Measurements from ENCODE around the gene NOTCH4. TPM values are rescaled to one million over a fixed set of nuclear protein-coding genes. Genes with fewer than 3 reads are reported as not detected.

NOTCH4 gene
- total and polyA plus RNA-seq, 9 of the 15 experiments (the other 6 are each of a cell fraction or from before 2014, with no cell fraction given), result 0.24 to 4.3 (median 1.7) TPM

DNA sequence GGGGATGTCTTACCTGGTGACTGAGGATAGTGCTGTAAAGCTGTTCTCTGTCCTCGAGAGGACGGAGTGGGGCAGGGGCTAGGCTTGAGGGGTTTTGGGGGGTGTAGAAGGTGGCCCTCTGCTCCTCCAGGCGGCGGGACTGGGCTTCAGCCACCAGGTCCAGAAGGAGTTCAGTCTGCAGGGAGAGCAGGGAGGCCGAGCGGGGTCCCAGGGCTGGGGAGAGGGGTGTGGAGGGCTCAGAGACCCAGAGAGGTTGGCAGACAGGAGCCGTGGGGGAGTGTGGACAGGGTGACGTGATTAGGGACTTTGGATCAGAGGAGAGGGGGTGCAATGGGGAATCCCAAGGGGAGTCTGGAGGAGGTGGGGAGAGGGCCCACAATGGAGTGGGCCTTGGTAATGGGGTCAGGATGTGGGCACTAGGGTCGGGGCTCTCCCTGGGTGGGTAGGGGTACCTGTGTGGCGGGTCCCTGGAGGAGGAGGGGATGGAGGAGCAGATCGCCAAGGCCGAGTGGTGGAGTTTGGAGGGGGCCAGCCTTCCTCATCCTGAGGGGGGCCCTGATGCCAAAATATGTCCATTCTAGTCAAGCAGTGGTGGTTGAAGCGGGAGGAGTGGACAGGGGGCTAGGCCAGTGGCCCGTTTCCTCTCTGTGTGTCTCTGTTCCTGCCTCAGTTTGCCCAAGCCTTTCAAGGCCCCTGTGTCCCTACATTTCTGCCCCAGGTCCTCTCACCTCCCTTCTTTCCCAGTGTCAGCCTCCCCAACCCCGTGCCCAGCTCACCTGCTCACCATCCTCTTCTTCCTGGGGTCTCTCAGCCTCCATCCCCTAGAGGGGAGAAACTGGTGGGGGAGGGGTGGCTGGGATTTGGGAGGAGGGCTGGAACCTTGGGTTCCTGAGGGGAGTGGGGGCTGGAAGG lies 31.9 kb downstream of the NOTCH4 start (continued):
- TF ChIP-seq PTTG1 (tag; IDR thresholded peaks at IDR 0.05; ENCODE audit: low read depth) (no peak), MTA2 (IDR thresholded peaks at IDR 0.05; ENCODE audit: low read depth) (no peak), NFRKB (IDR thresholded peaks at IDR 0.05; ENCODE audit: low read depth) (peak; percentile 84; the same call in 1 of the 2 replicates), CHD4 (IDR thresholded peaks at IDR 0.05; ENCODE audit: insufficient read depth, insufficient replicate concordance, low read depth, low read length, poor library complexity, severe bottlenecking) (no peak), HNRNPLL (IDR thresholded peaks at IDR 0.05; ENCODE audit: low read depth, low read length, poor library complexity, severe bottlenecking) (no peak), TAF15 (IDR thresholded peaks at IDR 0.05; ENCODE audit: low read depth, low read length) (no peak), ZC3H4 (CRISPR knock-in tag; IDR thresholded peaks at IDR 0.05; ENCODE audit: borderline replicate concordance) (no peak), CHD2 (IDR thresholded peaks at IDR 0.05; ENCODE audit: low read depth, low read length) (no peak), TCFL5 (CRISPR knock-in tag; conservative IDR thresholded peaks at IDR 0.05) (no peak), ZC3H11A (IDR thresholded peaks at IDR 0.05; ENCODE audit: low read depth, low read length) (no peak), CSDE1 (IDR thresholded peaks at IDR 0.05) (no peak)
- TF ChIP-seq, protein P1, sequence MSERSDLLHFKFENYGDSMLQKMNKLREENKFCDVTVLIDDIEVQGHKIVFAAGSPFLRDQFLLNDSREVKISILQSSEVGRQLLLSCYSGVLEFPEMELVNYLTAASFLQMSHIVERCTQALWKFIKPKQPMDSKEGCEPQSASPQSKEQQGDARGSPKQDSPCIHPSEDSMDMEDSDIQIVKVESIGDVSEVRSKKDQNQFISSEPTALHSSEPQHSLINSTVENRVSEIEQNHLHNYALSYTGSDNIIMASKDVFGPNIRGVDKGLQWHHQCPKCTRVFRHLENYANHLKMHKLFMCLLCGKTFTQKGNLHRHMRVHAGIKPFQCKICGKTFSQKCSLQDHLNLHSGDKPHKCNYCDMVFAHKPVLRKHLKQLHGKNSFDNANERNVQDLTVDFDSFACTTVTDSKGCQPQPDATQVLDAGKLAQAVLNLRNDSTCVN (CRISPR knock-in tag; IDR thresholded peaks at IDR 0.05), result 0 out of 2 replicates have a peak, but pooled peaks have one; percentile 38
- TF ChIP-seq, protein P2, sequence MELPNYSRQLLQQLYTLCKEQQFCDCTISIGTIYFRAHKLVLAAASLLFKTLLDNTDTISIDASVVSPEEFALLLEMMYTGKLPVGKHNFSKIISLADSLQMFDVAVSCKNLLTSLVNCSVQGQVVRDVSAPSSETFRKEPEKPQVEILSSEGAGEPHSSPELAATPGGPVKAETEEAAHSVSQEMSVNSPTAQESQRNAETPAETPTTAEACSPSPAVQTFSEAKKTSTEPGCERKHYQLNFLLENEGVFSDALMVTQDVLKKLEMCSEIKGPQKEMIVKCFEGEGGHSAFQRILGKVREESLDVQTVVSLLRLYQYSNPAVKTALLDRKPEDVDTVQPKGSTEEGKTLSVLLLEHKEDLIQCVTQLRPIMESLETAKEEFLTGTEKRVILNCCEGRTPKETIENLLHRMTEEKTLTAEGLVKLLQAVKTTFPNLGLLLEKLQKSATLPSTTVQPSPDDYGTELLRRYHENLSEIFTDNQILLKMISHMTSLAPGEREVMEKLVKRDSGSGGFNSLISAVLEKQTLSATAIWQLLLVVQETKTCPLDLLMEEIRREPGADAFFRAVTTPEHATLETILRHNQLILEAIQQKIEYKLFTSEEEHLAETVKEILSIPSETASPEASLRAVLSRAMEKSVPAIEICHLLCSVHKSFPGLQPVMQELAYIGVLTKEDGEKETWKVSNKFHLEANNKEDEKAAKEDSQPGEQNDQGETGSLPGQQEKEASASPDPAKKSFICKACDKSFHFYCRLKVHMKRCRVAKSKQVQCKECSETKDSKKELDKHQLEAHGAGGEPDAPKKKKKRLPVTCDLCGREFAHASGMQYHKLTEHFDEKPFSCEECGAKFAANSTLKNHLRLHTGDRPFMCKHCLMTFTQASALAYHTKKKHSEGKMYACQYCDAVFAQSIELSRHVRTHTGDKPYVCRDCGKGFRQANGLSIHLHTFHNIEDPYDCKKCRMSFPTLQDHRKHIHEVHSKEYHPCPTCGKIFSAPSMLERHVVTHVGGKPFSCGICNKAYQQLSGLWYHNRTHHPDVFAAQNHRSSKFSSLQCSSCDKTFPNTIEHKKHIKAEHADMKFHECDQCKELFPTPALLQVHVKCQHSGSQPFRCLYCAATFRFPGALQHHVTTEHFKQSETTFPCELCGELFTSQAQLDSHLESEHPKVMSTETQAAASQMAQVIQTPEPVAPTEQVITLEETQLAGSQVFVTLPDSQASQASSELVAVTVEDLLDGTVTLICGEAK (IDR thresholded peaks at IDR 0.05), result no peak
- TF ChIP-seq, protein P2 (CRISPR knock-in tag; IDR thresholded peaks at IDR 0.05), result no peak
- TF ChIP-seq, protein P3, sequence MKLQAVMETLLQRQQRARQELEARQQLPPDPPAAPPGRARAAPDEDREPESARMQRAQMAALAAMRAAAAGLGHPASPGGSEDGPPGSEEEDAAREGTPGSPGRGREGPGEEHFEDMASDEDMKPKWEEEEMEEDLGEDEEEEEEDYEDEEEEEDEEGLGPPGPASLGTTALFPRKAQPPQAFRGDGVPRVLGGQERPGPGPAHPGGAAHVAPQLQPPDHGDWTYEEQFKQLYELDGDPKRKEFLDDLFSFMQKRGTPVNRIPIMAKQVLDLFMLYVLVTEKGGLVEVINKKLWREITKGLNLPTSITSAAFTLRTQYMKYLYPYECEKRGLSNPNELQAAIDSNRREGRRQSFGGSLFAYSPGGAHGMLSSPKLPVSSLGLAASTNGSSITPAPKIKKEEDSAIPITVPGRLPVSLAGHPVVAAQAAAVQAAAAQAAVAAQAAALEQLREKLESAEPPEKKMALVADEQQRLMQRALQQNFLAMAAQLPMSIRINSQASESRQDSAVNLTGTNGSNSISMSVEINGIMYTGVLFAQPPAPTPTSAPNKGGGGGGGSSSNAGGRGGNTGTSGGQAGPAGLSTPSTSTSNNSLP (IDR thresholded peaks at IDR 0.05; ENCODE audit: borderline replicate concordance, low read depth, low read length), result no peak

Measured in K562 (cell line).